GM12865 (cell line): Measurements from ENCODE around the gene IL17B.

Experiments
- DNase-seq: peaks from one replicate; pipeline ENCODE4 v3.0.0; 2010; ENCODE audit warnings: low read depth
- H3K4me3 ChIP-seq: 2 replicates; pipeline ENCODE4 v1.5.1; 2011; ENCODE audit warnings: mild to moderate bottlenecking, low read depth, low read length, control low read depth
- CTCF ChIP-seq: IDR thresholded peaks from 2 replicates; pipeline ENCODE4 v1.5.1; 2011; ENCODE audit warnings: low read length, control low read depth, low read depth, inconsistent platforms; ENCODE audit not compliant: insufficient read depth; ENCODE audit errors: missing control alignments

Gene IL17B

GRCh38 chr5:149379177-149379761 lies at the start of gene IL17B:
IL17B (minus strand) TSS chr5:149379292; CDS start chr5:149379225, 67 bp downstream.
- no peak within 1 kb of the TSS for H3K4me3 ChIP-seq

GRCh38 chr5:149428032-149428431 lies 48.9 kb upstream of the IL17B start:
- no peak for DNase-seq
- no peak overlapping the region for H3K4me3 ChIP-seq
- TF ChIP-seq CTCF, result no peak

More at GRCh38 chr5:149379177-149379761, at the start of gene IL17B:
- TF ChIP-seq CTCF, result no peak
- DNase-seq, result no peak

DNA sequence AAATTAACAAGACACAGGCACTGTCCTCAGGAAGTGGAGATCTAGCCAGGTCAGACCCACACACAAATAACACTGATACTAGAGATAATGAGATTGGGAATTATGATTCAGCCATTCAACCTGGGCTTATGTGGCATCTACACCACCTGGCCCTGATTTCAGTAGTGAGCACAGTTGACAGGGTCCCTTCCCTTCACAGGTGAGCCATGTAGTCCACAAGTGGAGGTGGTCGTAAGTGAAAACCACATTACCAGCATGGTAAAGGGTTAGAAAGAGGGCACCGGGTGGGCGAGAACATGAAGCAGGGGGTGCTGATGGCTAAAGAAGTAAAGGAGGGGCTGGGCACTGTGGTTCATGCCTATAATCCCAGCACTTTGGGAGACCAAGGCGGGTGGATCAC lies 48.3 kb upstream of the IL17B start:
- TF ChIP-seq CTCF, result no peak
- no peak overlapping the region for H3K4me3 ChIP-seq
- no peak for DNase-seq

GRCh38 chr5:149426931-149427330 lies 47.8 kb upstream of the IL17B start:
- no peak for DNase-seq
- H3K4me3 ChIP-seq, result no peak overlapping the region
- no peak for TF ChIP-seq CTCF

GRCh38 chr5:149425729-149426128 lies 46.6 kb upstream of the IL17B start:
- no peak for DNase-seq
- no peak for TF ChIP-seq CTCF
- H3K4me3 ChIP-seq, result no peak overlapping the region

DNA sequence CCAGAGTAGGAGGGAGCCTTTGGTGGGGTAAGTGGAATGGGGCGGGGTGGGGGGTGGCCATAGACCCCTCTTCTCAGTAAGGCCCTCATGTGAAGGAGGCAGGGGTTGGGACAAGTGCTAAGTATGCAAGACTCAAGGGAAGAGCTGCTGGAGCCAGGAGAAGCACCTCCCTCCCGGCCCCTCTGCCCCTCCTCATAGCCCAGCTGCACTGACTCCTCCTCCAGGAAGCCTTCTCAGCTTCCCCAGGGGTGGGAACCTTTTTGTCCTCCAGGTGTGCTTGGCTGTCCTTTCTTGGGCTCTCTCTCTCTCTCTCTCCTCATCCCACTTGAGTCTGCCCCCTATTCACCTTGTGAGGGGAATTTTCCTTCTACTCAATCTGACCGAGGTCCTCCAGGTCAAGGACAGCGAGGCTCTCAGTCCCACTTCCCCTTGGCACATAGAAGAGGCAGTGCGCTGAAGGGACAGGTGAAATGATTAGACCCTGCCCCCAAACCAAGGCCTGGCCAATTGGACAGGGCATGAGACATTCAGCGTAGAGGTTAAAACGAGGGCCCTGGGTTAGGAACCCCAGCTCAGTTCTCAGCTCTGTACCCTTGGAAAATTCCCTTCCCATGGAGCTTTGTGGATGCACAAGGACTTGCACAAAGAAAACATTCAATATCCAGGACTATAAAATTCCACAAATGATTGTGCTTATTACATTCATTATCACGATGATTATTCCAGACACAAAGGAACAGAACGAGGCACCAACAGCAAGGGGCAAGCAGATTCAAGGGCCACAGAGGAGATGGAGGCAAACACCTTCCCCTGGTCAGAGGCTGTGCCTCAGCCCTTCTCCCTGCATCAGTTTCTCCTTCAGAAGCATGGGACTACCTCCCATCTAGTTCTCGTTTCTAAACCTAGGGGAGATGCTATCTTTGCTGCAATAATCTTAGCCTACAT lies 45.6 kb upstream of the IL17B start:
- H3K4me3 ChIP-seq, result no peak overlapping the region
- no peak for TF ChIP-seq CTCF
- DNase-seq, result no peak

- no peak for DNase-seq
- no peak overlapping the region for H3K4me3 ChIP-seq
- no peak for TF ChIP-seq CTCF
Measured at GRCh38 chr5:149423794-149424268, 44.7 kb upstream of the IL17B start.
